Activated CD4-positive, CD25-positive, alpha-beta regulatory T cell treated with anti-CD3 and anti-CD28 coated beads, Interleukin-2, amount 50 U/mL, for 16 hours (primary cell): ENCODE measurements around the gene PLA2G2C.
"Not testable (repeated sequence)": the region's sequence is repeated elsewhere in the genome, so short reads cannot be mapped to it uniquely, and the experiment has no call there.

ENCODE experiments used
- DNase-seq: peaks from one replicate; pipeline ENCODE4 v3.0.0-alpha.2; 2020; ENCODE audit warnings: low read depth, low spot score

The PLA2G2C gene

DNA sequence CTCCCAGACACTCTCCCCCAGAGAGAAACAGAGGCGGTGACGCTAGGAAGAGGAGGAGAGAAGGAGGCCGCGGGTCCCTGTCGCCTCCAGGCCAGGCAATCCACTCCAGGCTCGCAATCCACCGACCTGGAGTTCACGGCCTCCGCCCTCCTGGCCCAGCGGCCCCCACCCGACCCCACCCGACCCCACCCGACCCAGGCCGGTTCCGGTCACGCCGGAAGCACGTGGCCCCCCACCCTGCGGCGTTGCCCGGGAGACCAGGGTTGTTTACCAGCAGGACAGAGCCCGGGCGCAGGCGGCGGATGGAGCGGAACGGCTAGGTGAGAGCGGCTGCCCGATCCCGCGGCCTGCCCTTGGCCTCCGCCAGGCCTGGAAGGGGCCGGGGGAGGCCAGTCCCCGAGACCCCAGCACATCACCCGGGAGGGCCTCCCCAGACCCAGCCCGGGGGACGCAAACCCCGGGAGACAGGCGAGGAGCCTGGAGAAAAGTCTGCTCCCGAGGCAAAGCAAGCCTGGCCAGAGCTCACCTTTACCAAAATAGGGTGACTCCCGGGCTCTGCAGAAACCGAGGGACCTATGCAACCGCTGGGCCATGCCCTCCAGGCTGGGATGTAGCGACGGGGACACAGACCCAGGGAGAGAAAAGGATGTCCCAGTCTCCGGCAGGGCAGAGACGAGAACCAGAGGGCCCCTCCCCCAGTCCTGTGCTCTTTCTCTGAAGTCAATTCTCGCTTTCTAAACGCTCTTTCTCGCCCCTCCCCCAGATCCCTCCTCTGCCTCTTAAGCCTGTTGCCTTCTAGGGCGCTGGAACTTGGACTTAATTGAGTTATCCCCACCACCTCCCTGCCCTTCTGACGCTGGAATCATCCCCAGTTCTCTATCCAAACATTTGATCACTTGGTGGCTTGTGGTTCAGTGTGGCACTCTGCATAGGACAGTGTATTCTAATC is at the start of gene PLA2G2C, which contains the start of gene UBXN10:
Gene PLA2G2C (minus strand): TSS at position 685 of the 949 bp plus-strand sequence. CDS start 9,155 bp downstream, outside the sequence.
Gene UBXN10 (plus strand): TSS at position 263 of the 949 bp plus-strand sequence. CDS start 4,466 bp downstream, outside the sequence.
- DNase-seq, result no peak

GRCh38 chr1:20234788-20235535 is 48.6 kb upstream of the PLA2G2C start:
- no peak for DNase-seq

DNA sequence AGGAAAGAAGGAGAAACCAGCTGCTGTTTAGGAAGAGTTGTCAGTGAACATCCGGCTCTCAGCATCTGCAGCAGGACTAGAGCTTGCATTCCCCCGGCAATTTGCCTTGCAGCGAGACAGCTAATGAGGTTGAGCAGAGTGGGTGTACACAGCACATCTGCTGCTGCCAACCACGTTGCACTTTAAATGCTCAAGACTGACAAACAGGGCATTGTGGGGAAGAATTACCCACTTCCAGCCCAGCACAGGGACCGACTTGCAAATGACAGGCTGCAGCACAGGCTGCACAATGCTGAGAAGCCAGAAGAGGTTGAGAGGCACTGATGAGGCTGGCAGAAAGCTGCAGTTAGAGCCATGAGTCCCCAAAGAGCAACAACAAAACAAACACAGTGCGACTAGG is 47.5 kb upstream of the PLA2G2C start:
- DNase-seq, result no peak

DNA sequence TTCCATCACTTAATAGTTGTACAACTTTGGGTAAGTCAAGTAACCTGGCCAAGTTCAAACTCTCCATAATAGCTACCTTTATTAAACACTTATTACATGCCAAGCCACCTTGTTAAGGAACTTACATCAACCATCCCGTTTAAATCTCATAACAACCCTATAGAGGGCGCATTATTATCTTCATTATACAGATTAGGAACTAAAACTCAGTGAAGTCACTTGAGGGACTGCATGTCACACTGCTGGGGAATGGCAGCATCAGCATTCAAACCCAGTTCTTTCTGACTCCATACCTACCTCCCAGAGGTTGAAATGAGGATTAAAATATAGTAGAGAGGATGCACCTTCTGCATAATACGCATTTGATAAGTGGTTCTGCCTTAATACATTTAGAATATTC is 47.1 kb upstream of the PLA2G2C start:
- DNase-seq, result no peak

DNA sequence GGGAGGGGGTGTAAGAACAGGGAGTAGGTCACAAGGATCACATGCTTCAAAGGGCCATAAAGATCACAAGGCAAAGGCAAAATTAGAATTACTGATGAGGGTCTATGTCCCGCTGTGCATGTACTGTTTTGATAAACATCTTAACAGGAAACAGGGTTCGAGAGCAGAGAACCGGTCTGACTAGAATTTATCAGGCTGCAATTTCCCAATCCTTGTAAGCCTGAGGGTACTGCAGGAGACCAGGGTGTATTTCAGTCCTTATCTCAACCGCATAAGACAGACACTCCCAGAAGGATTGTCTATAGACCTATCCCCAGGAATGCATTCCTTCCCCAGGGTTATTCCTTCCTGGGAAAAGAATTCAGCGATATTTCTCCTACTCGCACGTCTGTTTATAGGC is 46.2 kb upstream of the PLA2G2C start:
- not testable (repeated sequence) for DNase-seq

GRCh38 chr1:20229171-20229570 is 42.9 kb upstream of the PLA2G2C start:
- no peak for DNase-seq

DNA sequence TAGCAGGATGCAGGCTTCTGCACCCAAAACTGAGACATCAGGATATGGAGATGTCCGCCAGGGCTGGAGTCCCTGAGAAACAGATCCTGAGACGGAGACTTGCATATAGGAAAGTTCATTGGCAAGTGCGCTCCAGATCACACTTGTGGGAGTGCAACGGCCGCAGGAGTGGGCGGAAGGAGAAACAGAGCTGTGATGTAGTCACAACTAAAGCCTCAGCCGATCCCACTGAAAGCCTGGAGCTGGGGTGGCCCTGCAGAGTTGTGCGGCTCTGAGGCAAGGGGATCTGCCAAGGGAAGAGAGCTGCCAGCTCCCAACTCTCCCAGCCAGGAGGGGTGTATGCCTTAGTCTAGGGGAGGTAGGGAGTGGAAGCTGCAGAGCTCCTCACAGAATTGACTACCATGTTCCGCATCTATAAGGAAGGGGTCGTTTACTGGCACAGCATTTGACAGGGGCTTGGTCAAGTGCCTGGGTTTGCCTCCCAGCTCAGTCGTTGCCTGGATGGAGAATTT is 42.1 kb upstream of the PLA2G2C start:
- no peak for DNase-seq

DNA sequence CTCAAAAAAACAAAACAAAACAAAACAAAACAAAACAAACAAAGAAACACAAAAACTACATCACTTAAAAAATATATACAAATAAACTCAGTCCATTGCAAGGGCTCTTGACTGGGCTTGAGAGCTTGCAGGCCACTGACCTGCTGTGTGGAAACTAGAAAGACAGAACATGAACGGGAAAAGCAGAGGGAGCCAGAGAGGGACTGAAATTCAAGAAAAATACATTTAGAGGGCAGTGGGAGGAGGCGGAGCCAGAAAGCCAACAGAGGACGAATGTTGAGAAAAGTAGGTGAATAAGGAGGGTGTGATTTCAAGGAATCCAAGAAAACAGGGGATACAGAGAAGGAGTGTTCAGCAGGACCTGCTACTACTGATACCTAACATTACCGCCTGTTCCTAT is 41.4 kb upstream of the PLA2G2C start:
- no peak for DNase-seq

DNA sequence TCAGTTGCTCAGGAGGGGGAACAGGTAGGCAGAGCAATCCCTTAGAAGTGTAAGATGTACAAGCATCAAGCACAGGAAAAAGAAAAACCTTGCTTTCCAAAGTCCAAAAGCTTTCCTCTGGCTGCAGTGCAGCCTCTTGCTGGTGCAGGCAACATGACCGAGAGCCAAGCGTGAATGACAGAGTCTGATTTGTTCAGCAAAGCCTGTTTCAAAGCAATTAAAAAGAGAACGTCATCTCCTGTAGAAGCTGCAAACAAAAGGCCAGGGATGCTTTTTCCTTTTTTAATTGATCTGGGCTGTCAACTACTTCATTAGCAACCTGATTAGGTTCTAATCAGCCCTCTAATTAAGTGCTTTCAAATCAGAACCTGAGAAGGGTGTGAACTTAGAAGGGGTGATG is 38.2 kb upstream of the PLA2G2C start:
- no peak for DNase-seq

- DNase-seq, result no peak
Observed at GRCh38 chr1:20223551-20224419, 37.5 kb upstream of the PLA2G2C start.

DNA sequence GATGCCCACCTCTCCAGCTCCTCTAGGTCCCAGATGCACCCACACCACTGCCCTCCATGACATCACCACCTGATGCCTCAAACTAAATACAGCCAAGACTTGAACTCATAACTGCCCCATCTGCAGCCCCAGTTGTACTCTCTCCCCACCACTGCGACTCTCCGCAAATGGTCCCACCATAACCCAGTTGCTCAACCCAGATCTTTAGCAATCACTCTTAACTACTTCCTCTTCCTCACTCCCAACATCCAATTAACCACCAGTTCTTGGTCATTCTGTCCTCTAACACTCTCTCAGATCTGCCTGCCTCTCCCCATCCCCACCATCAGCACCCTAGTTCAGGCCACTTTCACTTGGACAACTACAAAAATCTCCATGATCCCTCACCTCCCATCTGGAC is 36.8 kb upstream of the PLA2G2C start:
- DNase-seq, result no peak

DNA sequence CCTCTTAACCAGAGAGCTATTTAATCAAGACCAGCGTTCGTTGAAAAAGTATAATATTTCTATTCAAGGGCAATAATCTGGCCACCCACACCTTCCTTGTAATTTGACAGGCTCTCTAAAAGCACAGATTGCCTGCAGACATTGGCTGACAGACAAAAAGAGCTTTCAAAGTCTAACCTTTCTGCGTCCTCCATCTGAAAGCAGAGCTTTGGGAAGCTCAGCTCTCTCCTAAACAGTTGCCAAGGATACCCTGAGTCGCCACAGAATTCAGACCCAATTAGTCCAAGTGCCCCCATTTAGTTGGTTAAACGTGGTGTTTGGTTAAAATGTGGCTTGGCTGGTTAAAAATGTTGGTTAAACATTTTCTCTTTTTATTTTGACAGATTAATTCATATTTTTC is 33.7 kb upstream of the PLA2G2C start:
- no peak for DNase-seq

DNA sequence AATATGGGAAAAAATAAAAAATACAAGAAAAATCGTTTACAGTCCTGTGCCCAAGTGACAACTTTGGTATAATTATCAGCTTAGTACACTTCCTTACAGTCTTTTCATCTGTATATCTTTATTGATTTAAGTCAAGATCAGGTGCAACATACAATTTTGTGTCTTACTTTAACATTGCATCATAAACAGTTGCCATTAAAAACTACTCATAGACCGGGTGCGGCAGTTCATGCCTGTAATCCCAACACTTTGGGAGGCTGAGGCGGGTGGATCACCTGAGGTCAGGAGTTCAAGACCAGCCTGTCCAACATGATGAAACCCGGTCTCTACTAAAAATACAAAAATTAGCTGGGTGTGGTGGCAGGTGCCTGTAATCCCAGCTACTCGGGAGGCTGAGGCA is 32.7 kb upstream of the PLA2G2C start:
- not testable (repeated sequence) for DNase-seq

- DNase-seq, result no peak
Observed at GRCh38 chr1:20216574-20216973, 30.3 kb upstream of the PLA2G2C start.

- no peak for DNase-seq
Observed at GRCh38 chr1:20215716-20216115, 29.4 kb upstream of the PLA2G2C start.

DNA sequence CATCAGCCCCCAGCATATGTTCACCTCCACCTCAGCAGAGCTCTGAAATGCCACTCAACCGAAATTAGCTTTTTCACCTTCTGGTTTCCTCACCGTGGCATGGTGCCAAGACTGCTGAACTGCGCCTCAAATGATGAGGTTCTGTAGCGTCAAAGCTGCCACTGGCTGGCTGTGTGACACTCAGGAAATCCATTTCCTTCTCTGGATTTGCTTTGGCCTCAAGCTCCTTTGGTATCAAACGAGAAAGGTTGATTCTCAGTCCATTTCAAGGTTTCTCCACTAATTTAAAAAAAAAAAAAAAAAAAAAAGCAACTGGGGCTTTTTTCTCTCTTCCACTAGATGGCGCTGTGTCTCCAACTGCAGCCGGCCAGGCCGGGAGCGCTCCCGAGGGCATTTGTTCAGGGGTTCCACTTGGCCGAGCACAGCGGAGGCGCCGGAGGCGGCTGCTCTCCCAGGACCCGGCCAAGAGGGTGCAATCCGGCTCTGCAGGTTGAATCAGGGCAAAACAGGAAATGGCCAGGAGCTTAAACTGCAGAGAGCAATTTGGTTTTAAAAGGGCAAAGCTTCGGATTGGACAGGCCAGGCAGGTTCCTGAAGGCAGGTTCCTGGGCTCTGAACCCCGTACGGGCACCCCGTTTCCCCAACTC is 26.5 kb upstream of the PLA2G2C start:
- peak; percentile 18 for DNase-seq

DNA sequence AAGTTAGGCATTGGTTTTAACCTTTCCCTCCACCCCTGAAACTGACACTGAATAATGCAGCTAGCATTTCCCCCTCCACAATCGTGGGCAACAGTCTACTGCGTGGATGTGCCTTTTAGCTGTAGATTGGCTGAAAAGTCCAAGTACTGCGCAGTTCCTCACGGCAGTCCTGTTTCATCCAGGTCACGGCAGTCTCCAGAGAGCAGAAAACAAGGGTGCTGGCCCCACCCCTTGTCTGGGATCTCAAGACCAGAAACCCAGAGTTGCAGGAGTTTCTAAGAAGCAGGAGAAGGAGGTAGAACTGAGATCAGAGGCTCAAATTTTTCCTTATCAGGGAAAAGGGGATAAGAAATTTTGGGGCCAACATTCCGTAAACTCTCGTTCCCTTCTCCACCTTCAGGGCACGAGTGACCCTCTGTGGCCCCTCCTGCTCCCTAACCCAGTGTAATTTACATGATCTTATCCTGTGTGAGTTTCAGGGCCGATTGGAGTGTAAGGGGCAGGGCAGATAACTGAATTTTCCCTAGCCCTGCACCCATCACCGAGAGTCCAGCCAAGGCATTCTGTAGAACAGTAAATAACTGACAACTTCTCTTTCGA is 25.9 kb upstream of the PLA2G2C start:
- no peak for DNase-seq

DNA sequence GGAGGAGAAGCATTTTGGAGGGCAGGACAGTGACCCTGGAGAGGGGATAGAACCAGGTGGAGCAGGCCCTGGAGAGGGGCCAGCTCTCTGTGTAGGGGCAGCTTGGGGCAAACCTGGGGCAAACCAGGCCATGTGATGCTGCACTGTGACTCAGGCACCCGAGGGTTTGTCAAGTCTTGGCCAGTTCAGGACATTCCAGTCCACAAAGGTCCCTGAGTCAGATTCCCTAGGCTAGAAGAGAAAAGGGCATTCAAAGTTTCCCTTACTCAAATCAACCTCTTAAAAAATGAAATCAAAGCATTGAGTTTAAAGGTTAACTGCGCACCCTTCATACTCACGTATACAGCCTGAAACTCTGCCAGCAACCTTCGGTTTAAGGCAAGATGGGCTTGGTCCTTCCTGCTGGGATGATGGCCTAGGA is 25.2 kb upstream of the PLA2G2C start:
- DNase-seq, result no peak

DNA sequence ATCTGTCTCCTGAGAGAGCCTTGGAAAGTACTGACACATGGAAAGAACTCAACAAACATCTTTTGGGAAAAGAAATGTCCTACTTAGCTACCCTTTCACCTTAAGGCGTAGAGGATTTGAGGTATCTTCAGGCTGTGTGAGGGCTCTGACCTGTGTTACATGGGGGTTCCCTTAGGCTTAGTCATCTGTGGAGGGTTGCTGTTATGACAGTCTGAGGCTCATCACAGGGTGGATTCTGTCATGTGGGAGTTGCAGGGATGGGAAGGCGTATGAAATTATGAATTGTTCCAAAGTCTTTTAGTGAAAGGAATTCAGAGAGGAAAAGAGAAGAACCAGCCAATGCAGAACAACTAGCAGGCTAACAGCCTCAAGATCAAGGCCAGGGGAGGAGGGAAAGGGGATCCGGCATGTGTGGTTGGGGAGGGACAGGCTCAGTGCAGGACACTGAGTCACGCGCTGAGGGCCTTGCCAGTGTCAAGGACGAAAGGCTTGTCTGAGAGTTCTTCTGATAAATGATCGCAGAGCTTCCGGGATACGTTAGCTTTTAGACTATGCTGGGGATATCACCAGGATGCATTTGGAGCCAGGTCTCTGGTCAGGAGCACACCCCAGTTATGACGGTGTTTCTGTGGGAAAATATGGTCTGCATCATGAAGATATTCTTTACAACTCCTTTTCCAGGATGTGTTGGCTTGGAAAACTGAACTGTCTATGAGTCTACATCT is 24.6 kb upstream of the PLA2G2C start:
- no peak for DNase-seq

GRCh38 chr1:20209471-20209870 is 23.2 kb upstream of the PLA2G2C start:
- no peak for DNase-seq
